Upper lobe of left lung (tissue), 6 donors: Measurements from ENCODE around the gene ERCC6L2. TPM values are rescaled to one million over a fixed set of nuclear protein-coding genes. Genes with fewer than 3 reads are reported as not detected.

Source experiments
- ATAC-seq, 2 donors: fragments of 200-7000 bp; cut with Tn5 transposase; one replicate each; pipeline ENCODE4 v1.9.1; 2022; ENCODE audit warnings: mild to moderate bottlenecking in 2 of 2, moderate library complexity in 2 of 2; ENCODE audit not compliant: low FRiP score in 2 of 2
- DNase-seq, 2 donors: peaks; one replicate each; pipeline ENCODE4 v3.0.0-alpha.2; 2019 to 2020
- H3K27ac ChIP-seq, 4 donors: fragments of 200-600 bp; sonication (generic); one replicate each; pipeline ENCODE4 v1.5.1; 2016 to 2019
- H3K27me3 ChIP-seq, 4 donors: fragments of 200-600 bp; sonication (generic); one replicate each; pipeline ENCODE4 v1.5.1; 2017 to 2019
- H3K36me3 ChIP-seq, 4 donors: fragments of 200-600 bp; sonication (generic); one replicate each; pipeline ENCODE4 v1.5.1; 2016 to 2019
- H3K4me1 ChIP-seq, 4 donors: fragments of 200-600 bp; sonication (generic); one replicate each; pipeline ENCODE4 v1.5.1; 2018 to 2019
- H3K4me3 ChIP-seq, 4 donors: fragments of 200-600 bp; sonication (generic); one replicate each; pipeline ENCODE4 v1.5.1; 2017 to 2019; ENCODE audit warnings: mild to moderate bottlenecking in 2 of 4, moderate library complexity in 1 of 4
- H3K9me3 ChIP-seq, 4 donors: fragments of 200-600 bp; sonication (generic); one replicate each; pipeline ENCODE4 v1.5.1; 2018 to 2019
- EP300 ChIP-seq, 4 donors: sonication (generic); formaldehyde crosslinking; IDR thresholded peaks; one replicate each; pipeline ENCODE4 v1.5.1; 2017; ENCODE audit warnings: antibody characterized with exemption in 4 of 4, control low read depth in 2 of 4
- POLR2A ChIP-seq, 4 donors: fragments of 450-650 bp; IDR thresholded peaks; one replicate each; pipeline ENCODE4 v1.5.1; 2016 to 2017; ENCODE audit warnings: antibody characterized with exemption in 4 of 4, mild to moderate bottlenecking in 2 of 4
- POLR2AphosphoS5 ChIP-seq, 2 donors: sonication (generic); formaldehyde crosslinking; IDR thresholded peaks; one replicate each; pipeline ENCODE4 v1.5.1; 2017; ENCODE audit warnings: antibody characterized with exemption in 2 of 2
- WGBS, 2 donors: methylation state at CpG; one replicate each; pipeline ENCODE4 v1.1.5; 2017 to 2018; 5-methylcytosine and 5-hydroxymethylcytosine counted together
- total RNA-seq, 6 donors: library from RNA; depleted of rRNA in 4 of 6; stranded (reverse); fragments of >200 nt in 4 of 6; gene quantifications; one replicate each; pipeline versions ENCODE4 v1.1.0 to v1.2.1, GENCODE V29; 2016 to 2021
- TF ChIP-seq, protein P1 (sequence below), 6 experiments: fragments of 450-650 bp in 4 of 6; fragments of 200-600 bp in 2 of 6; sonication (generic) in 2 of 6; IDR thresholded peaks; one replicate each; pipeline ENCODE4 v1.5.1; 2016 to 2019; ENCODE audit warnings: antibody characterized with exemption in 6 of 6
- donor health status: DM: no; HTN: no; CAD: no; lungs with moderate emphysema.
- donor health status: DM: no; HTN: yes; CAD: no; lungs with severe emphysema.

ERCC6L2 gene
- total RNA-seq, 6 donors from 2014 or later: 37.3 to 117 (median 67.8) TPM

DNA sequence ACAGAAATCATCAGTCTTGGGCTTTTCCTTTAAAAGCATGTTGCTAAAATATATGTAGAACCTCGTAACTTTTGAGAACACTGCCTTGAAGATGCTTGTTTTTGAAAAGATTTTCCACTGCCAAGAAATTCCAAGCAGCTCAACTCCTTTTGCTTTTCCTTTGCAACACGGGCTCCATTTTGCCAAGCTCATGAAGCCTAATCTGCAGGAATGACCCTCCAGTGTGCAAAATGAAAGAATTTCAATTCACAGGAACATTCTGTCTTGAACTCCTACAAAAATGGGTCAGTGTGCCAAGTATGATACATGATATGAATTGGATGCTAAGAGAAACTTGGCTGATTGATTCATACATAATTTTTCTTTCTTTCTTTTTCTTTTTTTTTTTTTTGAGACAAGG, 35.4 kb upstream of the ERCC6L2 start:
- TF ChIP-seq, protein P1, sequence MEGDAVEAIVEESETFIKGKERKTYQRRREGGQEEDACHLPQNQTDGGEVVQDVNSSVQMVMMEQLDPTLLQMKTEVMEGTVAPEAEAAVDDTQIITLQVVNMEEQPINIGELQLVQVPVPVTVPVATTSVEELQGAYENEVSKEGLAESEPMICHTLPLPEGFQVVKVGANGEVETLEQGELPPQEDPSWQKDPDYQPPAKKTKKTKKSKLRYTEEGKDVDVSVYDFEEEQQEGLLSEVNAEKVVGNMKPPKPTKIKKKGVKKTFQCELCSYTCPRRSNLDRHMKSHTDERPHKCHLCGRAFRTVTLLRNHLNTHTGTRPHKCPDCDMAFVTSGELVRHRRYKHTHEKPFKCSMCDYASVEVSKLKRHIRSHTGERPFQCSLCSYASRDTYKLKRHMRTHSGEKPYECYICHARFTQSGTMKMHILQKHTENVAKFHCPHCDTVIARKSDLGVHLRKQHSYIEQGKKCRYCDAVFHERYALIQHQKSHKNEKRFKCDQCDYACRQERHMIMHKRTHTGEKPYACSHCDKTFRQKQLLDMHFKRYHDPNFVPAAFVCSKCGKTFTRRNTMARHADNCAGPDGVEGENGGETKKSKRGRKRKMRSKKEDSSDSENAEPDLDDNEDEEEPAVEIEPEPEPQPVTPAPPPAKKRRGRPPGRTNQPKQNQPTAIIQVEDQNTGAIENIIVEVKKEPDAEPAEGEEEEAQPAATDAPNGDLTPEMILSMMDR (IDR thresholded peaks at IDR 0.05): no peak
- TF ChIP-seq POLR2A (IDR thresholded peaks at IDR 0.05) (no peak), EP300 (IDR thresholded peaks at IDR 0.05) (no peak), POLR2AphosphoS5 (IDR thresholded peaks at IDR 0.05) (no peak)
- no peak overlapping the region for H3K4me3 ChIP-seq
- 59 to 64% methylated on average over 2 of the region's 2 CpGs for WGBS, 2 donors
- H3K4me1 ChIP-seq: no peaks in the 10 kb centered on the region
- H3K27me3 ChIP-seq: no peaks in the 10 kb centered on the region
- DNase-seq (no peak), ATAC-seq (no peak)
- H3K27ac ChIP-seq: no peak overlapping the region
- no peaks in the 10 kb centered on the region for H3K9me3 ChIP-seq
- no peaks in the 10 kb centered on the region for H3K36me3 ChIP-seq

- Histone ChIP-seq H3K27me3 (no peaks in the 10 kb centered on the region), H3K4me3 (no peak overlapping the region), H3K27ac (no peak overlapping the region), H3K4me1 (no peaks in the 10 kb centered on the region), H3K9me3 (no peaks in the 10 kb centered on the region), H3K36me3 (no peaks in the 10 kb centered on the region)
- WGBS, 2 donors: 89 to 96% methylated on average over 3 of the region's 3 CpGs
- ATAC-seq (no peak), DNase-seq (no peak)
- TF ChIP-seq, protein P1 (IDR thresholded peaks at IDR 0.05): no peak
- TF ChIP-seq POLR2A (IDR thresholded peaks at IDR 0.05): no peak
- TF ChIP-seq POLR2AphosphoS5 (IDR thresholded peaks at IDR 0.05): no peak
These were observed 34.1 kb upstream of the ERCC6L2 start for GRCh38 chr9:95841377-95841776.

DNA sequence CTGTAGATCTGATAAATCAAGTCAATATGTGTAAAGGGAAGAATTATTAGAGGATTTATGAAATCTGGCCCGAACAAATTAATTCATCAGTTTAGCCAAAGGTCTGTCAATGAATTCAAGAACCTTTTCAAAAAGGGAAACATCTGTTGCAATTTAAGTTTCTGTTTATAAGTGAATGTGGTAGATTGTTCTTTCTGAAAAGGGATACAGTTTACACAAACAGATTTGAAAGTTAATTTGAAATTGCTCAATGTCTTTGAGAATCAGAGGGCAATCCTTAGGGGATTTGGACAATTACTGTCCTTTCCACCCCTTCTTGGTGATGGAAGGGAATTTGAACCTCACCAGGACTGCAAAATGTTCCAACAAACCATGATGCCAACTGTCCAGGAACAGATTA, 29.7 kb upstream of the ERCC6L2 start:
- Histone ChIP-seq H3K4me3 (no peak overlapping the region), H3K36me3 (no peaks in the 10 kb centered on the region), H3K4me1 (no peaks in the 10 kb centered on the region), H3K27ac (no peak overlapping the region), H3K27me3 (no peaks in the 10 kb centered on the region), H3K9me3 (no peaks in the 10 kb centered on the region)
- WGBS, 2 donors: 49 to 63% methylated on average over 1 of the region's 1 CpG
- DNase-seq: no peak
- ATAC-seq: no peak
- TF ChIP-seq POLR2AphosphoS5 (IDR thresholded peaks at IDR 0.05) (no peak), POLR2A (IDR thresholded peaks at IDR 0.05) (no peak), EP300 (IDR thresholded peaks at IDR 0.05) (no peak)
- TF ChIP-seq, protein P1 (IDR thresholded peaks at IDR 0.05): no peak

- Histone ChIP-seq H3K27me3 (no peaks in the 10 kb centered on the region), H3K4me3 (no peak overlapping the region), H3K27ac (no peak overlapping the region), H3K36me3 (no peaks in the 10 kb centered on the region), H3K4me1 (no peaks in the 10 kb centered on the region), H3K9me3 (no peaks in the 10 kb centered on the region)
- DNase-seq: no peak
- no peak for ATAC-seq
- TF ChIP-seq POLR2A (IDR thresholded peaks at IDR 0.05) (no peak), POLR2AphosphoS5 (IDR thresholded peaks at IDR 0.05) (no peak), EP300 (IDR thresholded peaks at IDR 0.05) (no peak)
- TF ChIP-seq, protein P1 (IDR thresholded peaks at IDR 0.05): no peak
These were observed 26.7 kb upstream of the ERCC6L2 start for GRCh38 chr9:95848764-95849163.
